GM12892 (cell line): ENCODE results near the gene ADAMTS12.

Experiments used
- POLR2A ChIP-seq: IDR thresholded peaks from 2 replicates; pipeline ENCODE4 v1.6.1; 2011; ENCODE audit warnings: low read depth, low read length, control low read depth
- POLR2AphosphoS5 ChIP-seq: IDR thresholded peaks from 2 replicates; pipeline ENCODE4 v1.6.1; 2011; ENCODE audit warnings: low read depth, low read length, control low read depth
- TAF1 ChIP-seq: IDR thresholded peaks from 2 replicates; pipeline ENCODE4 v1.6.1; 2011; ENCODE audit warnings: low read depth, mild to moderate bottlenecking, control low read depth, low read length, borderline replicate concordance

DNA sequence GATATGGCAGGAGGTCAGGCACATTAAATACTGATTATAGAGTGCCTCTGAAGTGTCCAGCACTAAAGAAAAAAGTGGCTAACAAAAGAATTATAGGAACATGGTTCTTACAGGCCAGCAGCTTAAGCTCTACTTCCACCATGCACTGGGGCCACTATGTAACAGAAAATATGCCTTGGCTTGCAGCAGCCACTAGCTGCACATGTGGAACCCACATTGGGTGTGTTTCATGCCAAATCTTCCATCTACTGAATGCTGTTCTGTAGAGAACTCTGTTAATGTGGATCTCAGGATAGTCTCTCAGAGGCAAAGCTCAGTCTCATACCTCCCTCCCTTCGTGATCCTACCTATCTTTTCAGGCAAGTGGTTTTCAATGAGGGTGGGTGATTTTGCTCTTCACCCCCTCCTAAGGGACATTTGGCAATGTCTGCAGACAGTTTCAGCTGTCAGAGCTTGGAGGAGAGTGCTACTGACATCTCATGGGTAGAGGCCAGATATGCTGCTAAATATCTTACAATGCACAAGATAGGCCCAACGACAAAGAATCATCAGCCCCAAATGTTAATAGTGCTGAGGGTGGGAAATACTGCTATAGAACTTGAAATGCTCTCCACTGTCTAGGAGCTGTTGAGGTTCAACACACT, 232.1 kb downstream of the ADAMTS12 start:
- TF ChIP-seq POLR2A (no peak), POLR2AphosphoS5 (no peak), TAF1 (no peak)
